HG03095 (cell line): ENCODE results near the gene MT1X.

ENCODE experiments used
- ATAC-seq: cut with Tn5 transposase; IDR thresholded peaks from one replicate; pipeline ENCODE4 v1.9.1; 2021; ENCODE audit warnings: moderate library complexity; ENCODE audit not compliant: unreplicated experiment

MT1X gene

DNA sequence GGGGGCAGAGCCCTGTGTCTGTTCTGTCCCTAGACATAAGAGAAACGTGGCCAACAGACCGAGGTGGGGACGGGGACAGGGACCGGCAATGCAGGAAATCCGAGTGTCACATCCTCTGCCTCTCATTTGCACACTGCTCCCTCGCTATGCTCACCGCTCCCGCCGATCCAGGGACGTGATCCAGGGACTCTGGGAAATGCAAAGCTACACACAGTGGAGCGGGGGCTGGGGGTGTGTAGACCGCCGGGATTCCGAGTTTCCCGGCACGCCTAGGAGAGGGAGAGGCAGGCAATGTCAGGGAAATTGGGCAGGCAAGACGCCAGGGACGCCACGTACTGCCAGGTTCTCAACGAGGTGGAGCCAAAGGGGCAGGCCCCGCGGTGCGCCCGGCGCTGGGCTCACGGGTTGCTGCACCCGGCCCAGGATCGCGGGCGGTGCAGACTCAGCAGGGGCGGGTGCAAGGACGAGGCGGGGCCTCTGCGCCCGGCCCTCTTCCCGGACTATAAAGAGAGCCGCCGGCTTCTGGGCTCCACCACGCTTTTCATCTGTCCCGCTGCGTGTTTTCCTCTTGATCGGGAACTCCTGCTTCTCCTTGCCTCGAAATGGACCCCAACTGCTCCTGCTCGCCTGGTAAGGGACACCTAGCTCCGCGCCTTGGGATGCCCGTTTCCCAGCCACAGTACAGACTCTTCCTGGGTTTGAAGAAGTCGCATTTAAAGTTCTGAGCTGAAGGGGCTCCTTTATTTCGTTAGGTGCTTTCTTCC is at the start of gene MT1X:
MT1X (plus strand) TSS at position 532 of the 764 bp plus-strand sequence; CDS start at position 603, 71 bp downstream.
- ATAC-seq: peak; percentile 99

DNA sequence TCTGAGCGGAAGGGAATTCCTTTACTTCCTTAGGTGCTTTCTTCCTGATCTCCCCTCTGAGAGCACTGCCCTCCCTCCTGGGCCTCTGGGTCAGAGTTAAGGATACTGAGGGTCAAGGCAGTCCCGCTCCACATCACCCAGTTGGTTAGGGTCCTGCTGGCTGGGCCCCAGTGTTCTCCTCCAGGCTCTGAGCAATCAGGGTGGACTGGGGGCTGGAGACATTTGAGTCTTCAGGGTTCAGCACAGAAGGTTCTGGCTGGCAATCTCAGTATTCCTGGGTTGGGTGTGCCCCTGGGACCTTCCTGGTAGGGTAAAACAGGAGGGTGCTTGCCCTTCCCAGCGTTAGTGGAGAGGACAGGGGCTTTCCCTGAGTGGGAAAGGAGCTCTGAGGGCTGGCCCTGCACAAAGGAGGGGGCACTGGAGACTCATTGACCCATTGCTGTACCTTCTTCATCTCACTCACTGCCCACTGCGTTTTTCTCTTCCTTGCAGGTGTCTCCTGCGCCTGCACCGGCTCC is 49.4 kb upstream of the MT1X start:
- no peak for ATAC-seq

DNA sequence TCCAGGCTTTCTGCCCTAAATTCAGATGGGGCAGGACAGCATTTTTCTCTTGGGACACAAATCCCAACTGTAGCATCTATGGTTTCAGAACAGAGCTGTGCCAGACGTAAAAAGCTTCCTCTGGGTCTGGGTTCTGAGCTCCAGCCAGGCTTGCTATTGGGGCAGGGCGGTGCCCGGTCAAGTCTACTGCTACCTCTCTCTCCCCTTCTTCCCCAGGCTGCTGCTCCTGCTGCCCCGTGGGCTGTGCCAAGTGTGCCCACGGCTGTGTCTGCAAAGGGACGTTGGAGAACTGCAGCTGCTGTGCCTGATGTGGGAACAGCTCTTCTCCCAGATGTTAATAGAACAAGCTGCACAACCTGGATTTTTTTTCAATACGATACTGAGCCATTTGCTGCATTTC is 48.7 kb upstream of the MT1X start:
- ATAC-seq: no peak

DNA sequence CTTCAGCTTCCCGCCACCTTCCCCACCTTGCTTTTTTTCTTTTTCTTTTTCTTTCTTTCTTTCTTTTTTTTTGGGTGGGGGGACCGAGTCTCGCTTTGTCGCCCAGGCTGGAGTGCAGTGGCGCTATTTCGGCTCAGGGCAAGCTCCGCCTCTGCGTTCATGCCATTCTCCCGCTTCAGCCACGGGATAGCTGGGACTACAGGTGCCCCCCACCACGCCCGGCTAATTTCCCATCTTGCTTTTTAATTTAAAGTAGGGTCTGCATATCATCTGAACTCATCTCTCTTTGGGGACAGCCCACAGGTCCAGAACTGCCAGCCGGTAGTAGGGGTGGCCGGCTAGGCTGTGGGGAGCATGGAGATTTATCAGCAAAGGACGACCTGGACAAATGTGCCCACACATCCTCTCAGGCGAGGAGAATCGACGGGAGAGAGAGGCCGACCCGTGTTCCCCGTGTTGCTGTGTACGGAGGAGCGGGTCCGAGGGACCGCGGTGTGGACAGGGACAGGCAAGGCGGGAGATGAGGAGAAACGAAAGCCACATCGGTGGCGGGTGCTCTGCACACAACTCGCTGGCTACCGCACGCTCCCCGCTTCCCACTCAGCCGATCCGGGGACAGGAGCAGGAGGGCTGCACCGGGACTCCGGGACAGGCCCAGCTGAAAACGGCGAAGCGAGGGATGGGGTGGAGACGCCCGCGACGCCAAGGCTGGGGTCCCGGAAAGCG is 47.4 kb upstream of the MT1X start:
- no peak for ATAC-seq

DNA sequence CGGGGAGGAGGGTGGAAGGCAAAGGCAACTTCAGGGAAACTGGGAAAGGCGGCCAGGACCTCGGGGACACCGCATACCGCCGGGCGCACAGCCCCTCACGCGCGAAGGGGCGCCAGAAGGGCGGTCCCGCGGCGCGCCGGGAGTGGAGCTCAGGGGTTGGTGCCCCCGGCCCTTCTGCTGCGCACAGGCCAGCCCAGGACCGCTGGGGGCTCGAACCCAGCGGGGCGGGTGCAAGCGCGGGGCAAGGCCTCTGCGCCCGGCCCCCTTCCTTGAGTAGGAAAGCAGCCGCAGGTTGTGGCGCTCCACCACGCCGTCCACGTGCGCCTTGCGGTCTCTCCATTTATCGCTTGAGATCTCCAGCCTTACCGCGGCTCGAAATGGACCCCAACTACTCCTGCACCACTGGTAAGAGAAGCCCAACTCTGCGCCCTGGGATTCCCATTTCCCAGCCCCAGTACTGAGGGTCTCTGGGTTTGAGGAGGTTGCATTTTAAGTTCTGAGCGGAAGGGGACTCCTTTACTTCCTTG is 46.8 kb upstream of the MT1X start:
- ATAC-seq: no peak

DNA sequence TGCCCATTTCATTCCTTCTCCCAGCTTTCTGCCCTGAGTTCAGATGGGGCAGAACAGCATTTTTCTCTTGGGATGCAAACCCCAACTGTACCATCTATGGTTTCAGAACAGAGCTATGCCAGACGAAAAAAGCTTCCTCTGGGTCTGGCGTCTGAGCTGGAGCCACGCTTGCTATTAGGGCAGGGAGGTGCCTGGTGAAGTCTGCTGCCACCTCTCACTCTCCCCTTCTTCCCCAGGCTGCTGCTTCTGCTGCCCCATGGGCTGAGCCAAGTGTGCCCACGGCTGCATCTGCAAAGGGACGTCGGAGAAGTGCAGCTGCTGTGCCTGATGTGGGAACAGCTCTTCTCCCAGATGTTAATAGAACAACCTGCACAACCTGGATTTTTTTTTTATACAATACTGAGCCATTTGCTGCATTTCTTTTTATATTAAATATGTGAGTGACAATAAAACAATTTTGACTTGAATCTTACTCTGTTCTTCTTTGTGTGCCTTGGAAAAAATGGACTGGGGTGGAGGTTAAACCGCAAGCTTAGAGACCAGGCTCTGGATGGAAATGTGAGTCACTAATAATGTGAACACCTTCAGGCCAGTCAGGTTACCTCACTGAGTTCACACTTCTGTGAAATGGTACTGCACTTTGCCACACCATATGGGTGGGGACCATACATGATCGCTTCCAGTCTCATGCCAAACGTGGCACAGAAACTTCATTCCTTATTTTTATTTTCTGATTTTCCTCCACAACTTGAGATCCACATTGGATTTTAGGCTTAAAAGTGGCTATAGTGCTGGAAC is 45.5 kb upstream of the MT1X start:
- no peak for ATAC-seq

DNA sequence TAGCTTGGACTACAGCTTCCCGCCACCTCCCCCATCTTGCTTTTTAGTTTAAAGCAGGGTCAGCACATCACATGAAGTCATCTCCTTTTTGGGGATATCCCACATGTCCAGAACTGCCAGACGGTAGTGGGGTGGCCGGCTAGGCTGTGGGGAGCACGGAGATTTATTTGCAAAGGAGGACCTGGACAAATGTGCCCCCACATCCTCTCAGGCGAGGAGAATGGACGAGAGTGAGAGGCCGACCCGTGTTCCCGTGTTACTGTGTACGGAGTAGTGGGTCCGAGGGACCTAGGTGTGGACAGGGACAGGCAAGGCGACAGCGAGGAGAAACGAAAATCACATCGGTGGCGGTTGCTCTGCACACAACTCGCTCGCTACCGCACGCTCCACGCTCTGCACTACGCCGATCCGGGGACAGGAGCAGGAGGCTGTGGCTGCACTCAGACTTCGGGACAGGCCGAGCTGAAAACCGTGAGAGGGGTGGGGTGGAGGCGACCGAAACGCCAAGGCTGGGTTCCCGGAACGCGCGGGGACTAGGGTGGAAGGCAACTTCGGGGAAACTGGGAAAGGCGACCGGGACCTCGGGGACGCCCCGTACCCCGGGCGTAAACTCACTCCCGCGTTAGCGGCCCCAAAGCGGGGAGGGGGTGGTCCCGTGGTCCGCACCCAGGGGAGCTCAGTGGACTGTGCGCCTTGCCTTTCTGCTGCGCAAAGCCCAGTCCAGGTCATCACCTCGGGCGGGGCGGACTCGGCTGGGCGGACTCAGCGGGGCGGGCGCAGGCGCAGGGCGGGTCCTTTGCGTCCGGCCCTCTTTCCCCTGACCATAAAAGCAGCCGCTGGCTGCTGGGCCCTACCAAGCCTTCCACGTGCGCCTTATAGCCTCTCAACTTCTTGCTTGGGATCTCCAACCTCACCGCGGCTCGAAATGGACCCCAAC is 44.2 kb upstream of the MT1X start, which contains the start of gene MT1A:
MT1A (plus strand) TSS at position 853 of the 937 bp plus-strand sequence; CDS start at position 926, 73 bp downstream.
- no peak for ATAC-seq

DNA sequence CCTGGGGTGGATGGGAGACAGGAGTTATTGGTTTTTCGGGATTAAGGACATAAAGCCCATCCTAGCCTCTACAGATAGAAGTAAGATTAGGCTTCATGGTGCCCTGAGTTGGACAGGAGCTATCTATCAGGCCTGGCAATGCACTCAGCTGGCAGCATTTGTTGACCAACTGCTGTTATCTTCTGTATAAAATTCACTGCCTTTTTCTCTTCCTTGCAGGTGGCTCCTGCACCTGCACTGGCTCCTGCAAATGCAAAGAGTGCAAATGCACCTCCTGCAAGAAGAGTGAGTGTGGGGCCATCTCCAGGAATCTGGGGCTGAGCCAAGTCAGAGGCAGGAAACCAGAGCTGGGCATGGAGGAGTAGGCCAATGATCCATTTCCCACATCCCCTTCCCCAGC is 43.2 kb upstream of the MT1X start:
- ATAC-seq: no peak

DNA sequence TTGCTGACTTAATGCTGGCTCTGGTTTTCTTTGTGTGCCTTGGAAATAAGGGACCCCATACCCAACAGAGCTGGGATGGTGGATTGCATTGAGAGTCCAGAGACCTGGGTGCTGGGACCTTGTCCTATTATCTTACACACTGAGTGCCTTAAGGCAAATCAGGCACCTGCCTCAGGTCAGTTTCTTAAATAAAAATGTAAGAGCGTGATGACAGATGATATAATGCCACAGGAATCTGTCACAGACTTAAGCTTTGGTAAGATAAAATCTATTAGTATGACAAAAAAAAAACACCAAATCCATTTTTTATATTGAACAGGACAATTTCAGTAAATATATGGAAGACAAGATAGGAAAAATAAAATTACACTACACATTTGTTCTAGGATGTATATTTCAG is 42.2 kb upstream of the MT1X start:
- ATAC-seq: no peak

DNA sequence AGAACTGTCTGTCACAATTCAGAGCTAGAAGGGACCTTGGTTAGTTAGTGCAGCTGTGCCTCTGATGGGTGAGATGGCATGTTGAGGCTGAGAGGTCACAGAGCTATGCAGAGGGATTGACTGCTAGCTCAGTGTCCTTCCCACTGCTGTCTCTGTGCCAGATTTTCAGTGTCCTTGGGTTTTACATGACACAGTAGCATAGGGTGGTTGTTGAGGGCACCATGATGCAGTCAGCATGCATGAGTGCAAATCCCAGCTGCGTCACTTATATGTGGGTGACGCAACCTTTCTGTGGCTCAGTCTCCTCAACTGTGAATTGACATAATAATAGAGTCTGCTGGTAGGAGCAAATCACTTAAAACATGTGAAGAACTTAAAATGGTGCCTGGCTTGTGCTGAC is 41.1 kb upstream of the MT1X start:
- no peak for ATAC-seq

DNA sequence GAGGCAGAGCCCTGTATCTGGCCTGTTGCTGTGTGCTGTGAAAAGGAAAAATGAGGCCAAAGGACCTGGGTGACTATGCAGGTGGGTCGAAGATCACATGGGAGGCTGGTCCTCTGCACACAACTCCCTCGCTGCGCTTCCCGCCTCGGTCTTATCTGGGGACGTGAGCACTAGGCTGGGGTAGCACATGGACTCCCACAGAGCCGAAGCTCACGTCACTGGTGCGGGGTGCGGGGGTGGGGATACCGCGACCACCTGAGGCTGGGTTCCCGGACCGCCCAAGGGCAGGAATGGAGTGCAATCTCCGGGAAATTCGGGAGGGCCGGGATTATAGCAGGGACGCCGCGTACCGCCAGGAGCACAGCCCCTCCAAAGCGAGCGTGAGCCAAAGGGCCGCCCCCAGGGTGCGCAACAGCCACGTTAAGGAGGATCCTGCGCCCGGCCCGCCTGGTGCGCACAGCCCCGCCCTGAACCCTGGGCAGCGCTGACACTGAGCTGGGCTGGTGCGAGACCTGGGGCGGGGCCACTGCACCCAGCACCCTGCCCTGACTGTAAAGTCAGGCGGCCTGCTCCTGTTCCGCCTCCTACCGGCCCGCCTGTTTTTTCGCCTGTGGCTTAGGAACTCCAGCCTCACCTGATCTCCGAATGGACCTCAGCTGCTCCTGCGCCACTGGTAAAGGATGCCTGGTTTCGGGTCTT is 39.0 kb upstream of the MT1X start:
- ATAC-seq: no peak

DNA sequence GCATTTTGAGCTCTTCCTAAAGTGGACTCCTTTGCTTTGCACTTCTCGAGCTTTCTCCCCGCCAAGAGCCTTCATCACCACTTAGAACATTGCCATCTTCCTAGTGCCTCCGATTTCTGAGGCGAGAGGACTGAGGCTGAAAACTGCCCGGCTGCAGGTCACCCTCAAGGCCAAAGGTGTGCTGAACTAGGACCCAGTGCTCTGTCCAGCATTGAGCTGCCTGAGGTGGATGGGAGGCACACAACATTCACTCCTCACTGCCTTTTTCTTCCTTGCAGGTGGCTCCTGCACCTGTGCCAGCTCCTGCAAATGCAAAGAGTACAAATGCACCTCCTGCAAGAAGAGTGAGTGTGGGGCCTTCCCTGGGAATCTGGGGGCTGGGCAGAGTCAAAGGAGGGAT is 38.4 kb upstream of the MT1X start:
- ATAC-seq: no peak

DNA sequence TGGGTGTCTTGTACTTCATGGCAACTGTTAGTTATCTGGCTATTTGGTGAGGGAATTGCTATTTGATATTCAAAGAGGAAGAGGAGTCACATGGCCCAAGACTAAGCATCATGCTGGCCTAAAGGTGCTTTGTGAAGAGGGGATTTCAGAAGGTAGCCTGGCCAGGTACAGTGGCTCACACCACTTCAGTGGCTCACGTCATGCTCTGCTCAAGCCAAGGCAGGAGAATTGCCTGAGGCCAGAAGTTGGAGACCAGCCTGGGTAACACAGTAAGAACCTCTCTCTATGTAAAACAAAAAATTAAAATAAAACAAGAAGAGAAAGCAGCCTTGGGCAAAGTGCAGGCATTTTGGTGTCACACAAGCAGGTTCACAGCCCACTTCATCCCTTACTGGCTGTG is 37.0 kb upstream of the MT1X start:
- no peak for ATAC-seq

DNA sequence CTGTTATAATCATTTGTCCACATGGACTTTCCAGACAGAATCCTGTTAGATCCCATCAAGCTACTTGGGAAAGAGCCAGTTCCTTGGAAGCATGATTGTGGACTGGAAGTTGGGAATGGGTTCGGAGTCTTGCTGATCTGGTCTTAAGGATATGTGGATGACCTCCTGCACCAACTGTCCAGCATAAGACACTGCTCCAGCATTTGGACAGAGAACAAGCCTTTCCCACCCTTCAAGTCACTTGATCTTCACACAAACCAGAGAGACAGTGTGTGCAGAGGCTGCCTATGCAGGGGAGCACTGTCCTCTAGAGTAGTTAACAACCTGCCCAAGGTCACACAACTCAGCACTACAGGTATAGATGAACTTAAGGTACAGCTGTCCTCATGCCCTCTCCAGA is 36.4 kb upstream of the MT1X start:
- no peak for ATAC-seq

DNA sequence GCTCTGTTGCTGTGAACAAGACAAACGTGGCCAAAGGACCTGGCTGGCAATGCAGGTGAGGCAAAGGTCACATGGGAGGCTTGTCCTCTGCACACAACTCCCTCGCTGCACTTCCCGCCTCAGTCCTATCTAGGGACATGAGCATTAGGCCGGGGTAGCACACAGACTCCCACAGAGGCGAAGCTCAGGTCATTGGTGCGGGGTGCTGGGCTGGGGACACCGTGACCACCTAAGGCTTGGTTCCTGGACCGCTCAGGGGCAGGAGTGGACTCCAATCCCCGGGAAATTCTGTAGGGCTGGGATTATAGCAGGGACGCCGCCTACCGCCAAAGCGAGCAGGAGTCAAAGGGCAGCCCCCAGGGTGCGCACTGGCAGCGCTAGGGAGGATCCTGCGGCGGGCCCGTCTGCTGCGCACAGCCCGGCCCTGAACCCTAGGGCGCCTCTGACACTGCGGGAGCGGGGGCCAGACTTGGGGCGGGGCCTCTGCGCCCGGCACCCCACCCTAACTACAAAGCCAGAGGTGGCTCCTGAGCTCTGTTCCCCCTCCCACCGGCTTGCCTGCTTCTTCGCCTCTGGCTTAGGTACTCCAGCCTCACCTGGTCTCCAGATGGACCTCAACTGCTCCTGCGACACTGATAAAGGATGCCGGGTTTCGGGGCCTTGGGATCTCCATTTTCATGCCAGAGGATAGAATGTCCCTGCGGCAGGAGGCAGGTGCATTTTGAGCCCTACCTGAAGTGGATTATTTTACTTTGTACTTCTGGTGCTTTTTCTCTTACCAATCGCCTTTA is 34.4 kb upstream of the MT1X start:
- no peak for ATAC-seq

DNA sequence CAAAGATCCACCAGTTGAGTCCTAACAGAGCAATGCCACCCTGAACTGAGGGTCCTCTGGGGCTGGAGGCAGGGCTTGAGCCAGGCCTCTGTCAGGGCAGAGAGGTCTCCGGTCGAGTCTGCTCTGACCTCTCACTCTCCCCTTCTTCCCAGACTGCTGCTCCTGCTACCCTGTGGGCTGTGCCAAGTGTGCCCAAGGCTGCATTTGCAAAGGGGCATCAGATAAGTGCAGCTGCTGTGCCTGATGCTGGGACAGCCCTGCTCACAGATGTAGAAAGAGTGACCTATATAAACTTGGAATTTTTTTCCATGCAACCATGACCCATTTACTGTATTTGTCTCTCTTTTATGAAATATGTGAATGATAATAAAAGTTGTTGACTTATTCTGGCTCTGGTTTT is 33.0 kb upstream of the MT1X start:
- ATAC-seq: no peak

DNA sequence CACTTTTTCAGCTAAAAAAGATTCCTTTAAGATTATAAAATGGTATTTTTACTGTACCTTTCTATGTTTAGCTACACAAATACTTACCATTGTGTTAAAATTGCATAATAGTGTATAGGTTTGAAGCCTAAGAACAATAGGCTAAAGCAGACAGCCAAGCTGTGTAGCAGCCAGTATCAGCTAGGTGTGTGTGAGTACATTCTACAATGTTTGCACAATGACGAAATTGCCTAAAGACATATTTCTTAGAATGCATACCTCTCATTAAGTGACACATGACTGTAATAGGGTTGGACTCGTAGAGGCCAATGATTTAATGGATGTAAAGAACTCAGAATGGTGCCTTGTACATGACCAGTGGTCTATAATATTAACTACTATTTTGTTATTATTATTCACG is 32.5 kb upstream of the MT1X start:
- ATAC-seq: no peak

DNA sequence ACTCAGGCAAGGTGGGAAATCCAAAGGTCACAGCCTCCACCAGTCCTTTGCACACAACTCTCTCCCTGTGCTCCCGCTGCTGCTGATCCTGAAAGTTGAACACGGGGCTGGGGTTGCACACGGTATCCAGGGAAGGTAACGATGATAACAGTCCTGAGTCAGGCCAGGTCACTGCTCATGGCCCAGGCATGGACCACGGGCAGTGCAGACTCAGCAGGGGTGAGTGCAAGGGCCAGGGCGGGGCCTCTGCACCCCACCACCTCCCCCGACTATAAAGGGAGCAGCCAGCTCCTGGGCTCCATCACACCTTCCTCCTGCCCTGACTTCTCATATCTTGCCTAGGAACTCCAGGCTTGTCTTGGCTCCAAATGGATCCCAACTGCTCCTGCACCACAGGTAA is 30.7 kb upstream of the MT1X start, which contains the start of gene MT1B:
MT1B (plus strand) TSS at position 301 of the 400 bp plus-strand sequence; CDS start at position 369, 68 bp downstream.
- no peak for ATAC-seq
